Peyer's patch (tissue), 4 donors: Measurements from ENCODE around the gene SLC22A16. TPM values are rescaled to one million over a fixed set of nuclear protein-coding genes. Genes with fewer than 3 reads are reported as not detected.
A peak's percentile ranks its signal among the peaks of the same experiment; 100 is the strongest.

Source experiments
- DNase-seq, 3 donors: peaks; one replicate each; pipeline ENCODE4 v3.0.0-alpha.2; 2017 to 2019
- H3K27ac ChIP-seq, 4 donors: fragments of 200-600 bp; sonication (generic); one replicate each; pipeline ENCODE4 v1.5.1; 2016 to 2019
- H3K27me3 ChIP-seq, 2 donors: fragments of 200-600 bp; sonication (generic); one replicate each; pipeline ENCODE4 v1.5.1; 2019
- H3K36me3 ChIP-seq, 3 donors: fragments of 200-600 bp; sonication (generic); one replicate each; pipeline ENCODE4 v1.5.1; 2016 to 2019
- H3K4me1 ChIP-seq, 4 donors: fragments of 200-600 bp; sonication (generic); one replicate each; pipeline ENCODE4 v1.5.1; 2016 to 2019
- H3K4me3 ChIP-seq, 4 donors: fragments of 200-600 bp; sonication (generic); 1 replicate in 3 of 4; 2 replicates in 1 of 4; pipeline ENCODE4 v1.5.1; 2016 to 2019; ENCODE audit warnings: mild to moderate bottlenecking in 1 of 4
- H3K9me3 ChIP-seq, 4 donors: fragments of 200-600 bp; sonication (generic); one replicate each; pipeline ENCODE4 v1.5.1; 2016 to 2019; ENCODE audit warnings: mild to moderate bottlenecking in 1 of 4
- POLR2A ChIP-seq, 2 donors: fragments of 450-650 bp; IDR thresholded peaks; one replicate each; pipeline ENCODE4 v1.5.1; 2017; ENCODE audit warnings: antibody characterized with exemption in 2 of 2, mild to moderate bottlenecking in 2 of 2, moderate library complexity in 2 of 2
- total RNA-seq, 4 donors: library from RNA; depleted of rRNA; stranded (reverse); fragments of >200 nt; gene quantifications; one replicate each; pipeline ENCODE4 v1.1.0, GENCODE V29; 2016
- TF ChIP-seq, protein P1 (sequence below), 6 experiments: fragments of 450-650 bp in 4 of 6; fragments of 200-600 bp in 2 of 6; sonication (generic) in 1 of 6; IDR thresholded peaks; one replicate each; pipeline ENCODE4 v1.5.1; 2017 to 2019; ENCODE audit warnings: antibody characterized with exemption in 6 of 6, mild to moderate bottlenecking in 3 of 6, moderate library complexity in 1 of 6

The SLC22A16 gene
- total RNA-seq, 4 donors from 2014 or later, result not detected

DNA sequence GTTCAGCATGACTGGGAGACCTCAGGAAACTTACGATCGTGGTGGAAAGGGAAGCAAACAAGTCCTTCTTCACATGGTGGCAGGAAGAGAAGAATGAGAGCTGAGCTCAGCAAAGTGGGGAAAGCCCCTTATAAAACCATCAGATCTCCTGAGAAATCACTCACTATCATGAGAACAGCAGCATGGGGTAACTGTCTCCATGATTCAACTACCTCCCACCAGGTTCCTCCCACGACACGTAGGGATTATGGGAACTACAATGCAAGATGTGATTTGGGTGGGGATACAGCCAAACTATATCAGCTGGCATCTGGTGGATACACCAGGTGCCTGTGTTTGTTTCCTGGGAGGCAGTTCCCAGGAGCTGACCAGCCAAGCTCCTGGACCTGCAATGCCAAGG lies 65.9 kb downstream of the SLC22A16 start:
- Histone ChIP-seq H3K4me1 (no peaks in the 10 kb centered on the region), H3K27me3 (no peaks in the 10 kb centered on the region), H3K36me3 (no peaks in the 10 kb centered on the region), H3K4me3 (no peak overlapping the region), H3K27ac (no peak overlapping the region), H3K9me3 (no peaks in the 10 kb centered on the region)
- no peak for TF ChIP-seq POLR2A (IDR thresholded peaks at IDR 0.05)
- TF ChIP-seq, protein P1, sequence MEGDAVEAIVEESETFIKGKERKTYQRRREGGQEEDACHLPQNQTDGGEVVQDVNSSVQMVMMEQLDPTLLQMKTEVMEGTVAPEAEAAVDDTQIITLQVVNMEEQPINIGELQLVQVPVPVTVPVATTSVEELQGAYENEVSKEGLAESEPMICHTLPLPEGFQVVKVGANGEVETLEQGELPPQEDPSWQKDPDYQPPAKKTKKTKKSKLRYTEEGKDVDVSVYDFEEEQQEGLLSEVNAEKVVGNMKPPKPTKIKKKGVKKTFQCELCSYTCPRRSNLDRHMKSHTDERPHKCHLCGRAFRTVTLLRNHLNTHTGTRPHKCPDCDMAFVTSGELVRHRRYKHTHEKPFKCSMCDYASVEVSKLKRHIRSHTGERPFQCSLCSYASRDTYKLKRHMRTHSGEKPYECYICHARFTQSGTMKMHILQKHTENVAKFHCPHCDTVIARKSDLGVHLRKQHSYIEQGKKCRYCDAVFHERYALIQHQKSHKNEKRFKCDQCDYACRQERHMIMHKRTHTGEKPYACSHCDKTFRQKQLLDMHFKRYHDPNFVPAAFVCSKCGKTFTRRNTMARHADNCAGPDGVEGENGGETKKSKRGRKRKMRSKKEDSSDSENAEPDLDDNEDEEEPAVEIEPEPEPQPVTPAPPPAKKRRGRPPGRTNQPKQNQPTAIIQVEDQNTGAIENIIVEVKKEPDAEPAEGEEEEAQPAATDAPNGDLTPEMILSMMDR (IDR thresholded peaks at IDR 0.05), result no peak
- no peak for DNase-seq

DNA sequence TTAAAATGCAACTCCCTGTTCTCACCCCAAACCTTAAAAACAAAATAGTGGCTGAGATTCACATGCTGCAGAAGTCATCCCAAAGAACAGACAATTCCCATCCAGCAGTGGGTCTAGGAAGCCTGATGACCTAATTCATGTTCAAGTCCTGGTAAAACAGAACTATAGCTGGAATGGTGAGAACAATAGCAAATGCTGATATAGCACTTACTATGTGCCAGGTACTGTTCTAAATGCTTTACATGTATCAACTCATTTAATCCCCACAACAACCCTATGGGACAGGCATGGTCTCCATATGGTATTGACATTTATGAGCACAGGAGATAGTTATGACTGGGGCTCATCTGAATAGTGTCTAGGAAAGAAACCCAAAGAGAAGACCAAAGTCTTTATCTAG lies 66.6 kb downstream of the SLC22A16 start:
- TF ChIP-seq POLR2A (IDR thresholded peaks at IDR 0.05), result no peak
- TF ChIP-seq, protein P1 (IDR thresholded peaks at IDR 0.05), result no peak
- Histone ChIP-seq H3K27ac (no peak overlapping the region), H3K36me3 (no peaks in the 10 kb centered on the region), H3K4me1 (no peaks in the 10 kb centered on the region), H3K27me3 (no peaks in the 10 kb centered on the region), H3K9me3 (no peaks in the 10 kb centered on the region), H3K4me3 (no peak overlapping the region)
- no peak for DNase-seq

DNA sequence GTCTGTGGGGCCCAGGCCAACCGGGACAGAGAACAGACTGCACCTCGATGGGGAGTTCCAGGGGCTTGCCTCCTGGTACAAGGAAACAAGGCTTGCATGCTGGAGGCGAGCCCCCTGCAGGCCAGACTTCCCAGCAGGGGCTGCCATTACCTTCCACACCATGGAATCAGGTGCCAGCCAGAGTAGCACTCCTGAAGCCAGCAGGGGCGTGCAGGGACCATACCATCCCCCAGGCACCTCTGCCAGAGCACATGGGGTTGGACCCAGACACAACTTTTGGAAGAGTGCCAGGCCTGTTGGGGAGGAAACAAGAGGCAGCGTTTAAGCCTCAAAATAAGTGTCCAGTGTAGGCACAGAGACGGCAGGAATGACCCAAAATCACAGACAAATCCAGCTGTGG lies 67.5 kb downstream of the SLC22A16 start:
- DNase-seq, result no peak
- Histone ChIP-seq H3K4me3 (no peak overlapping the region), H3K36me3 (no peaks in the 10 kb centered on the region), H3K9me3 (no peaks in the 10 kb centered on the region), H3K27ac (no peak overlapping the region), H3K4me1 (no peaks in the 10 kb centered on the region), H3K27me3 (no peaks in the 10 kb centered on the region)
- no peak for TF ChIP-seq POLR2A (IDR thresholded peaks at IDR 0.05)
- TF ChIP-seq, protein P1 (IDR thresholded peaks at IDR 0.05), result no peak

DNA sequence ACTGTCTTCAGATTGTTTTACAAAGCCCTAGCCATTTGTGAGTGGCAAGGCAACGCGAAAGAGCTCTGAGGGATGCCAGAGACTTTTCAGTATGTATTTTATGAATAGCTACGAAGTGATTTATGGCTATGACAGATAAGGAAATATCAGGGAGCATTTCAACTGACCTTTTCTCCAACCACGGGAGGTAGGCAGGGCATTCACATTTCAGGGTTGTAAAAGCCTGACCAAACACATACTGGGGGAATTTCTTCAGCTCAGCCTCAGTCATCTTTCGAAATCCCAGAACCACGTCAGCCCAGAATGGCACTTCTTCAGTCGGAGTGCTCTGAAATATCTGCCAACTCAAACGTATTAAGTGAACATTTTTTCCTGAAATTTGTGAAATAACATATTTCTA lies 71.8 kb downstream of the SLC22A16 start:
- H3K27me3 ChIP-seq, result no peaks in the 10 kb centered on the region
- H3K9me3 ChIP-seq, result no peaks in the 10 kb centered on the region
- no peak overlapping the region for H3K27ac ChIP-seq
- H3K36me3 ChIP-seq, result no peaks in the 10 kb centered on the region
- no peak for TF ChIP-seq POLR2A (IDR thresholded peaks at IDR 0.05)
- TF ChIP-seq, protein P1 (IDR thresholded peaks at IDR 0.05), result no peak
- no peak overlapping the region for H3K4me3 ChIP-seq
- DNase-seq, result no peak
- no peaks in the 10 kb centered on the region for H3K4me1 ChIP-seq

DNA sequence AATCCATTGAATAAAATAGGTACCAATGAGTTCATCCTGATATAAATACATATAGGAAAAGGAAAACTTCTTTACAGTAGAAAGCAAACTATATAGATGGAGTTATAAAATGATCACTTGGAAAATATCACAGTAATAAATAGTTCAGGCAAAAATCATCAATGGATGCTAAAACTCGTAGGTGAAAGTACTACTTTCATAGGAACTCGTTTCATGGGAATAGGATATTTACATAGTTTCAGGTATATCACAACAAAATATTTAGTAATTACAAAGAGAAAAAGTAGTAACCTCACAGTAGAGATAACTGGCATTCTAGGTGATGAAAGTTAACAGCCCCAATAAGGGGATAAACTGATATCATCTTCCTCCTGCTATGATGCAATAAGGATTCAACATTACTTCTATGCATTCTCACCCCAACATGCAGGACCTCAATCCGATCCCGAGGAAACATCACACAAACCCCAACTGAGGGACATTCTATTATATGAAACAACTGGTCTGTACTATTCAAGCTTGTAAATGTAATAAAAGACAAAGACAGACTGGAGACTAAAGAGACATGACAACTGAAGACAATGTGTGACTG lies 74.7 kb downstream of the SLC22A16 start:
- Histone ChIP-seq H3K27ac (no peak overlapping the region), H3K4me3 (no peak overlapping the region), H3K9me3 (no peaks in the 10 kb centered on the region), H3K36me3 (no peaks in the 10 kb centered on the region), H3K27me3 (no peaks in the 10 kb centered on the region), H3K4me1 (no peaks in the 10 kb centered on the region)
- TF ChIP-seq POLR2A (IDR thresholded peaks at IDR 0.05), result no peak
- TF ChIP-seq, protein P1 (IDR thresholded peaks at IDR 0.05), result no peak
- no peak for DNase-seq

DNA sequence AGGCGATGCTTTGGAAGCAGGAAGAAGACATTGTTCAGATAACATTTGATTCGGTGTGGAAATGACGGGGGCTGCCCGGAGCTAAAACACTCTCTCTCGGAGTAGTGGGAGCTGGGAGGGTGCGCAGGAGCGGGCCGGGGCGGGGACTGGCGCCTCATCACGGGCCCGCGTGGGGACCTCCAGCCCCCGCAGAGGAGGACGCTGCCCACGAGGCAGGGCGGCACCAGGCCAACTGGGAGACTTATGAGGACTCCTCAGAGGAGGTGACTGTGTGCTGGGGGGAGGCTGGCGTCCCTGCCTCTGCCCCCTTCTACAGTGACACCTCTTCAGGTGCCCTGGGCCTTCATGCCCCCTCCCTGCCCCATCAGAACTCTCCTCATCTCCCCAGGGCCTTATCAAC lies 76.2 kb downstream of the SLC22A16 start:
- H3K9me3 ChIP-seq, result no peaks in the 10 kb centered on the region
- H3K27ac ChIP-seq, result no peak overlapping the region
- H3K36me3 ChIP-seq, result no peaks in the 10 kb centered on the region
- no peaks in the 10 kb centered on the region for H3K4me1 ChIP-seq
- peak overlapping the region in 2 of 4 donors; percentile 45 to 46 for H3K4me3 ChIP-seq
- no peak for DNase-seq
- TF ChIP-seq, protein P1 (IDR thresholded peaks at IDR 0.05), result no peak
- TF ChIP-seq POLR2A (IDR thresholded peaks at IDR 0.05), result no peak
- no peaks in the 10 kb centered on the region for H3K27me3 ChIP-seq
